ENCODE data around the gene SMIM14.
A peak's percentile ranks its signal among the peaks of the same experiment; 100 is the strongest.
"Not testable (repeated sequence)": the region's sequence is repeated elsewhere in the genome, so short reads cannot be mapped to it uniquely, and the experiment has no call there.

SMIM14 gene

DNA sequence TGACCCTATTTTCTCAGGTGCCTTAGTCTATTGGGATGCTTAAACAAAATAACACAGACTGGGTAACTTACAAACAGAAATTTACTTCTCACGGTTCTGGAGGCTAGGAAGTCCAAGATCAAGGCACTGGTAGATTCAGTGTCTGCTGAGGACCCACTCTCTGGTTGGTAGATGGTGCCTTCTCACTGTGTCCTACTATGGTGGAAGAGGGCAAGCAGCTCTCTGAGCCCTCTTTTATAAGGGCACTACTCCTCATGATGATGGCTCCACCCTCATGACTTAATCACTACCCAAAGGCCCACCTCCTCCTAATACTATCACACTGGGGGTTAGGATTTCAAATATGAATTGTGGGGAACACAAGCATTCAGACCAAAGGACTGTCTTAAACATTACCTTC lies 11.8 kb downstream of the SMIM14 start:
- no peak for DNase-seq (ENCODE audit: low read depth)
- H3K4me3 ChIP-seq (ENCODE audit: low read length): no peak overlapping the region
- TF ChIP-seq, protein P1, sequence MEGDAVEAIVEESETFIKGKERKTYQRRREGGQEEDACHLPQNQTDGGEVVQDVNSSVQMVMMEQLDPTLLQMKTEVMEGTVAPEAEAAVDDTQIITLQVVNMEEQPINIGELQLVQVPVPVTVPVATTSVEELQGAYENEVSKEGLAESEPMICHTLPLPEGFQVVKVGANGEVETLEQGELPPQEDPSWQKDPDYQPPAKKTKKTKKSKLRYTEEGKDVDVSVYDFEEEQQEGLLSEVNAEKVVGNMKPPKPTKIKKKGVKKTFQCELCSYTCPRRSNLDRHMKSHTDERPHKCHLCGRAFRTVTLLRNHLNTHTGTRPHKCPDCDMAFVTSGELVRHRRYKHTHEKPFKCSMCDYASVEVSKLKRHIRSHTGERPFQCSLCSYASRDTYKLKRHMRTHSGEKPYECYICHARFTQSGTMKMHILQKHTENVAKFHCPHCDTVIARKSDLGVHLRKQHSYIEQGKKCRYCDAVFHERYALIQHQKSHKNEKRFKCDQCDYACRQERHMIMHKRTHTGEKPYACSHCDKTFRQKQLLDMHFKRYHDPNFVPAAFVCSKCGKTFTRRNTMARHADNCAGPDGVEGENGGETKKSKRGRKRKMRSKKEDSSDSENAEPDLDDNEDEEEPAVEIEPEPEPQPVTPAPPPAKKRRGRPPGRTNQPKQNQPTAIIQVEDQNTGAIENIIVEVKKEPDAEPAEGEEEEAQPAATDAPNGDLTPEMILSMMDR (conservative IDR thresholded peaks at IDR 0.05; ENCODE audit: low read depth, low read length): no peak

- no peak overlapping the region for H3K4me3 ChIP-seq (ENCODE audit: low read length)
- TF ChIP-seq, protein P1 (conservative IDR thresholded peaks at IDR 0.05; ENCODE audit: low read depth, low read length): no peak
- DNase-seq (ENCODE audit: low read depth): no peak
Observed at GRCh38 chr4:39626261-39626660, 12.4 kb downstream of the SMIM14 start.

GRCh38 chr4:39621582-39621981 lies 17.1 kb downstream of the SMIM14 start:
- no peak overlapping the region for H3K4me3 ChIP-seq (ENCODE audit: low read length)
- DNase-seq (ENCODE audit: low read depth): peak; percentile 52
- TF ChIP-seq, protein P1 (conservative IDR thresholded peaks at IDR 0.05; ENCODE audit: low read depth, low read length): no peak

DNA sequence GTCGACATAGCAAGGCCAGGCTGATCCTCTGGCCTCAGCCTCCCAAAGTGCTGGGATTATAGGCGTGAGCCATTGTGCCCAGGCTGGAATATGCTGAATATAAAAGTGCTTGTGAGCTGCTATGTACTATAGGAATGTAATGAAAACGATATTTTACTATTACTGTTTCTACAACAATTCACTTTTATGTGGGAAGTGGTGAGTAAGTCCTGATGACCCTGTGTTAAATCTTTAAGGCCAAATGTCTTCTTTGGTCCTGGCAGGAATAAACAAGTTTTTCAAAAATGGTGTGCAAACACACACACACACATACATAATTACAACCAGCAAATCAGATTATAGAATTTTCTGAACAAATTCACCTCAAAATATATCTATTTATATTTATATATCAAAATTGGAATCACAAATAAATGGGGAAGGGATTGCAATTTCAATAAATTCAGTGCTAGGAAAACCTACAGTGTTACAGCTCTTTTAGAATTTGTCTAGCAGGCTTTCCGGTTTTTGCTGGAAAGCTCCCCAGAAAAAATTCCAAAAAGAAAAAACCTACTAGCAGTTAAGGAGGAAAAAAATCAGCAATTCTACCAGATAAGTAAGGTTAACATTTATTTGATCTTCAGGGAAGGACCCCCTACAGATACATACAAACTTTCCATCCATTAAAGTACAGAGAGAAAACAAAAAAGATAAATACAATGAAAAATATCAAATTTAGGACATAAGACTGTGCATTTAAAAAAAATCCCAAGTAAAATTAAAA lies 17.9 kb downstream of the SMIM14 start:
- TF ChIP-seq, protein P1 (conservative IDR thresholded peaks at IDR 0.05; ENCODE audit: low read depth, low read length): no peak
- no peak overlapping the region for H3K4me3 ChIP-seq (ENCODE audit: low read length)
- DNase-seq (ENCODE audit: low read depth): no peak

- TF ChIP-seq, protein P1 (conservative IDR thresholded peaks at IDR 0.05; ENCODE audit: low read depth, low read length): no peak
- no peak for DNase-seq (ENCODE audit: low read depth)
- no peak overlapping the region for H3K4me3 ChIP-seq (ENCODE audit: low read length)
Observed at GRCh38 chr4:39617534-39617933, 21.1 kb downstream of the SMIM14 start.

DNA sequence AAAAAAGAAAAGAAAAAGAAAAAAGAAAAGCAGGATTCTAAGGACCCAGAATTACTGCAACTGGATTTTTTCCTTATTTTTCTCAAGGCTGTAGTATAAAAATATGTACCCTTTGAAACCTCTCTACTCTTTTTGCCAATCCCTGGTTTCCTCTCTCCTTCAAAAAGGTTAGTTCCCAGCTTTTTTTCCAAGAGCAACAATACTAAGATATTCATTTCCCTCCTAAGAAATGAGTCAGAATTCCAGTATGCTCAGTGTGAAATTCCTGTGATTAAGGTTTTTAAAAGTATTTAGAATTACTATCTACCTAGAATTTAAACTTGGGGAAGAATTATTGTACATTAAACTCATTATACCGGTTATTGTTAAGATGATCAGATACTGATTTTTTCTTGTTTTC lies 22.0 kb downstream of the SMIM14 start:
- DNase-seq (ENCODE audit: low read depth): no peak
- TF ChIP-seq, protein P1 (conservative IDR thresholded peaks at IDR 0.05; ENCODE audit: low read depth, low read length): no peak

GRCh38 chr4:39616112-39616511 lies 22.6 kb downstream of the SMIM14 start:
- not testable (repeated sequence) for H3K4me3 ChIP-seq (ENCODE audit: low read length); DNase-seq (ENCODE audit: low read depth)

More for the DNA sequence above, 22.0 kb downstream of the SMIM14 start:
- H3K4me3 ChIP-seq (ENCODE audit: low read length): no peak overlapping the region

All from retinal pigment epithelial cell (primary cell).